ENCODE data around the gene SLC5A6. TPM values are rescaled to one million over a fixed set of nuclear protein-coding genes. Genes with fewer than 3 reads are reported as not detected.

SLC5A6 gene
- total RNA-seq, result 10 to 100 TPM; 34.9 to 37.7 TPM

GRCh38 chr2:27211943-27212625 lies at the start of gene SLC5A6, which contains the start of gene ATRAID:
Gene SLC5A6, minus strand, starts transcription at chr2:27212268. Its CDS starts 4,618 bp downstream, at chr2:27207650.
Gene ATRAID, plus strand, starts transcription at chr2:27212041. Its CDS starts 328 bp downstream, at chr2:27212369.
- intact Hi-C loops (cut with micrococcal nuclease), result loop anchor here (10.0 kb wide), 1 partner anchor 117 kb away; no protein-coding TSS in a partner anchor
- POLR2A ChIA-PET, result interaction anchor here (1.0 to 1.7 kb wide), 8 partner anchors 21 to 140 kb away, joined by 3 to 5 read pairs (median 3); partner anchors contain the start of gene OST4
- Mint-ChIP-seq H3K9me3 (no peaks in the 10 kb centered on the region), H3K4me1 (ENCODE audit: low read depth) (peaks cover 41% of the 10 kb centered on the region), H3K27ac (peak within 1 kb of the TSS; percentile 99), H3K27me3 (no peaks in the 10 kb centered on the region), H3K36me3 (ENCODE audit: low read depth) (peaks cover 39% of the 10 kb centered on the region), H3K4me3 (peak within 1 kb of the TSS; percentile 91)
- CTCF ChIA-PET, result interaction anchor here (1.0 to 1.2 kb wide), 4 partner anchors 69 to 114 kb away, joined by 3 to 5 read pairs (median 4); partner anchors contain the start of gene ABHD1
- DNase-seq (peak; percentile 90), ATAC-seq (peak; percentile 92)
- TF ChIP-seq CTCF (IDR thresholded peaks at IDR 0.05), result no peak

GRCh38 chr2:27261241-27261925 lies 49.3 kb upstream of the SLC5A6 start:
- H3K4me3 Mint-ChIP-seq, result peak overlapping the region; percentile 39
- ChIA-PET POLR2A (no interaction called here), CTCF (interaction anchor here (1.0 kb wide), 1 partner anchor 18 kb away, joined by 3 read pairs; no protein-coding TSS in a partner anchor)
- peaks cover 24% of the 10 kb centered on the region for H3K4me1 Mint-ChIP-seq (ENCODE audit: low read depth)
- intact Hi-C loops (cut with micrococcal nuclease), result no loop called here
- H3K9me3 Mint-ChIP-seq, result no peaks in the 10 kb centered on the region
- H3K27me3 Mint-ChIP-seq, result peaks cover 48% of the 10 kb centered on the region
- H3K27ac Mint-ChIP-seq, result no peak overlapping the region
- DNase-seq (no peak), ATAC-seq (no peak)
- TF ChIP-seq CTCF (IDR thresholded peaks at IDR 0.05), result no peak
- H3K36me3 Mint-ChIP-seq (ENCODE audit: low read depth), result no peaks in the 10 kb centered on the region

- peaks cover 4% of the 10 kb centered on the region for H3K4me1 Mint-ChIP-seq (ENCODE audit: low read depth)
- no peak overlapping the region for H3K4me3 Mint-ChIP-seq
- CTCF ChIA-PET, result interaction anchor here (1.8 kb wide), 1 partner anchor 22 kb away, joined by 3 read pairs; no protein-coding TSS in a partner anchor
- H3K9me3 Mint-ChIP-seq, result no peaks in the 10 kb centered on the region
- H3K27ac Mint-ChIP-seq, result no peak overlapping the region
- ATAC-seq (no peak), DNase-seq (no peak)
- POLR2A ChIA-PET, result interaction anchor here (0.6 kb wide), 1 partner anchor 123 kb away, joined by 3 read pairs; no protein-coding TSS in a partner anchor
- TF ChIP-seq CTCF (IDR thresholded peaks at IDR 0.05), result no peak
- H3K36me3 Mint-ChIP-seq (ENCODE audit: low read depth), result no peaks in the 10 kb centered on the region
- intact Hi-C loops (cut with micrococcal nuclease), result no loop called here
- H3K27me3 Mint-ChIP-seq, result peaks cover 46% of the 10 kb centered on the region
Observed at GRCh38 chr2:27258051-27258450, 46.0 kb upstream of the SLC5A6 start.

- H3K27me3 Mint-ChIP-seq, result peaks cover 44% of the 10 kb centered on the region
- no peak for ATAC-seq
- no peak overlapping the region for H3K27ac Mint-ChIP-seq
- no peak for TF ChIP-seq CTCF (IDR thresholded peaks at IDR 0.05)
- peaks cover 4% of the 10 kb centered on the region for H3K4me1 Mint-ChIP-seq (ENCODE audit: low read depth)
- no peaks in the 10 kb centered on the region for H3K36me3 Mint-ChIP-seq (ENCODE audit: low read depth)
- intact Hi-C loops (cut with micrococcal nuclease), result no loop called here
- no peak for DNase-seq
- H3K9me3 Mint-ChIP-seq, result no peaks in the 10 kb centered on the region
- ChIA-PET POLR2A (interaction anchor here (1.0 kb wide), 1 partner anchor 66 kb away, joined by 3 read pairs; the partner anchor contains the start of gene MPV17), CTCF (interaction anchor here (1.0 kb wide), 1 partner anchor 23 kb away, joined by 4 read pairs; no protein-coding TSS in a partner anchor)
- H3K4me3 Mint-ChIP-seq, result no peak overlapping the region
Observed at GRCh38 chr2:27256855-27257454, 44.9 kb upstream of the SLC5A6 start.
